ENCODE results near the gene MARCHF2.

The MARCHF2 gene

DNA sequence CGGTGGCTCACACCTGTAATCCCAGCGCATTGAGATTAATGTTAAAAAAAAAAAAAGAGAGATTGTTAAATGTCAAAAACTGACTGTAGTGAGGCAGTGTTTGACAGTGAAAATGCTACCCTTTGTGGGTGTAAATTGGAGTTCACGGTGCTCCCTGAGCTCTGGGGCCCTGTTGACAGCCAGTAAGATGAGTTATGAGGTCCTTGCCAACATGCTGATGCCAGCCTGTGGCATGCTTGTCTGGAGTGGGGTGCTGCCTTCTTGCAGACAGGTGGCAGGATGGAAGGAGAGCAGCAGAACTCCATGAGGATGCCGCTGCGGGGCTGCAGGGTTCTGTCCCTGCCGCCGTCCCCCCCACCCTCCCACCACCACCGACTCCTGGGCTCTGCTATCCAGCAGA, 63.4 kb downstream of the MARCHF2 start:
- H3K36me3 ChIP-seq (ENCODE audit: insufficient read depth, low read length), result peaks cover 63% of the 10 kb centered on the region

GRCh38 chr19:8477889-8478288, 64.8 kb downstream of the MARCHF2 start:
- Histone ChIP-seq H3K4me1 (ENCODE audit: insufficient read depth, low read length) (peaks cover 18% of the 10 kb centered on the region), H3K27ac (ENCODE audit: low read depth, low read length) (no peak overlapping the region), H3K9ac (ENCODE audit: low read length) (no peak overlapping the region), H3K4me3 (ENCODE audit: low read depth in 1 of 2, low read length in 2 of 2) (no peak overlapping the region), H3K36me3 (ENCODE audit: insufficient read depth, low read length) (peaks cover 56% of the 10 kb centered on the region), H3K27me3 (ENCODE audit: control insufficient read depth in 1 of 2, insufficient read depth in 2 of 2, low read length in 2 of 2) (no peaks in the 10 kb centered on the region), H3K9me3 (ENCODE audit: low read length) (no peaks in the 10 kb centered on the region)

More for the DNA sequence above, 63.4 kb downstream of the MARCHF2 start:
- Histone ChIP-seq H3K4me3 (ENCODE audit: low read depth in 1 of 2, low read length in 2 of 2) (no peak overlapping the region), H3K27ac (ENCODE audit: low read depth, low read length) (no peak overlapping the region), H3K4me1 (ENCODE audit: insufficient read depth, low read length) (peaks cover 17% of the 10 kb centered on the region), H3K9me3 (ENCODE audit: low read length) (no peaks in the 10 kb centered on the region), H3K9ac (ENCODE audit: low read length) (no peak overlapping the region), H3K27me3 (ENCODE audit: control insufficient read depth in 1 of 2, insufficient read depth in 2 of 2, low read length in 2 of 2) (no peaks in the 10 kb centered on the region)

DNA sequence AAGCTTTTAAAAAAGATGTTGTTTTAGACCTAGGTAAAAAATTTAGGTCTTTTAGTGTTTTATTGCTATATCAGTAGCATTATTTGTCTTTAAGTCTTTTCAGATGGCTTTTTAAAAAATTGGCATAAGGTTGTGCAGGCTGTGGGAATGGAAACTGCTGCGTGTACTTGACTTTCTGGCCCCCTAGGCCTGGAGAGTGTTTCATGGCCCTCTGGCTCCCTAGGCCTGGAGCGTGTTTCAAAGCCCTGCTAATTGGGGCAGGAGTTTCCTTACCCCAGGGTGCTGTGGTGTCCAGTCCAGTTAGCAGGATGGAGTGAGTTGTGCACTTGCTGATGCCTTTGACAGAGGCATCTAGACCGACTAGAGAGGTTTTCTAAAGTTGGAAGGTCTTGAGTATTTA, 65.5 kb downstream of the MARCHF2 start:
- H3K9ac ChIP-seq (ENCODE audit: low read length), result no peak overlapping the region
- H3K27me3 ChIP-seq (ENCODE audit: control insufficient read depth in 1 of 2, insufficient read depth in 2 of 2, low read length in 2 of 2), result no peaks in the 10 kb centered on the region
- no peak overlapping the region for H3K27ac ChIP-seq (ENCODE audit: low read depth, low read length)
- no peak overlapping the region for H3K4me3 ChIP-seq (ENCODE audit: low read depth in 1 of 2, low read length in 2 of 2)
- peaks cover 18% of the 10 kb centered on the region for H3K4me1 ChIP-seq (ENCODE audit: insufficient read depth, low read length)
- H3K36me3 ChIP-seq (ENCODE audit: insufficient read depth, low read length), result peaks cover 61% of the 10 kb centered on the region
- H3K9me3 ChIP-seq (ENCODE audit: low read length), result no peaks in the 10 kb centered on the region

DNA sequence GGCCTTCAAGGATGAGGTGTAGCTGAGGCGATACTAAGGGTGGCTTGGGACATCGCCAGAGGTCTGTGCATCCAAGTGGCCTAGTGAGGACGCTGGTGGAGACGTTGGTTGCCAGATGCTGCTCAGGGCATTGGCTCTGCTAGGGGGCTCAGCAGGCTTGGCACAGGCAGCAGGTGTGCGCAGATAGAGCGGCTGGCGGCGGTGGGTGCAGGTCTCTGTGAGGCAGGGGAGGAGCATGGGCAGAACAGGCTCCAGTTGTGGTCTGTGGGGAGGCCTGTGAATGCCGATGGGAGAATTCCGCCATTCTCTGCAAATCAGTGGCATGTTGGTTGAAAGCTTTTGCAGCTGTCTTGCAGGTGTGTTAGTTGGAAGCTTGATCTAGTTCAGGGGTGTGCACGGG, 68.1 kb downstream of the MARCHF2 start:
- H3K27ac ChIP-seq (ENCODE audit: low read depth, low read length), result no peak overlapping the region
- H3K9ac ChIP-seq (ENCODE audit: low read length), result no peak overlapping the region
- H3K36me3 ChIP-seq (ENCODE audit: insufficient read depth, low read length), result peaks cover 60% of the 10 kb centered on the region
- H3K4me3 ChIP-seq (ENCODE audit: low read depth in 1 of 2, low read length in 2 of 2), result no peak overlapping the region
- H3K27me3 ChIP-seq (ENCODE audit: control insufficient read depth in 1 of 2, insufficient read depth in 2 of 2, low read length in 2 of 2), result no peaks in the 10 kb centered on the region
- no peaks in the 10 kb centered on the region for H3K9me3 ChIP-seq (ENCODE audit: low read length)
- peaks cover 18% of the 10 kb centered on the region for H3K4me1 ChIP-seq (ENCODE audit: insufficient read depth, low read length)

GRCh38 chr19:8481616-8482015, 68.5 kb downstream of the MARCHF2 start:
- peaks cover 61% of the 10 kb centered on the region for H3K36me3 ChIP-seq (ENCODE audit: insufficient read depth, low read length)
- H3K4me3 ChIP-seq (ENCODE audit: low read depth in 1 of 2, low read length in 2 of 2), result no peak overlapping the region
- H3K9ac ChIP-seq (ENCODE audit: low read length), result no peak overlapping the region
- H3K4me1 ChIP-seq (ENCODE audit: insufficient read depth, low read length), result peaks cover 18% of the 10 kb centered on the region
- no peaks in the 10 kb centered on the region for H3K9me3 ChIP-seq (ENCODE audit: low read length)
- H3K27me3 ChIP-seq (ENCODE audit: control insufficient read depth in 1 of 2, insufficient read depth in 2 of 2, low read length in 2 of 2), result no peaks in the 10 kb centered on the region
- H3K27ac ChIP-seq (ENCODE audit: low read depth, low read length), result no peak overlapping the region

GRCh38 chr19:8482696-8483095, 69.6 kb downstream of the MARCHF2 start:
- Histone ChIP-seq H3K4me1 (ENCODE audit: insufficient read depth, low read length) (peaks cover 18% of the 10 kb centered on the region), H3K4me3 (ENCODE audit: low read depth in 1 of 2, low read length in 2 of 2) (no peak overlapping the region), H3K27me3 (ENCODE audit: control insufficient read depth in 1 of 2, insufficient read depth in 2 of 2, low read length in 2 of 2) (no peaks in the 10 kb centered on the region), H3K36me3 (ENCODE audit: insufficient read depth, low read length) (peaks cover 66% of the 10 kb centered on the region), H3K9ac (ENCODE audit: low read length) (no peak overlapping the region), H3K27ac (ENCODE audit: low read depth, low read length) (no peak overlapping the region), H3K9me3 (ENCODE audit: low read length) (no peaks in the 10 kb centered on the region)

GRCh38 chr19:8483165-8483564, 70.1 kb downstream of the MARCHF2 start:
- Histone ChIP-seq H3K36me3 (ENCODE audit: insufficient read depth, low read length) (peaks cover 71% of the 10 kb centered on the region), H3K4me1 (ENCODE audit: insufficient read depth, low read length) (peaks cover 15% of the 10 kb centered on the region)

GRCh38 chr19:8484331-8484894, 71.3 kb downstream of the MARCHF2 start:
- no peak overlapping the region for H3K27ac ChIP-seq (ENCODE audit: low read depth, low read length)
- peaks cover 79% of the 10 kb centered on the region for H3K36me3 ChIP-seq (ENCODE audit: insufficient read depth, low read length)
- H3K9ac ChIP-seq (ENCODE audit: low read length), result no peak overlapping the region
- H3K9me3 ChIP-seq (ENCODE audit: low read length), result no peaks in the 10 kb centered on the region
- H3K4me3 ChIP-seq (ENCODE audit: low read depth in 1 of 2, low read length in 2 of 2), result no peak overlapping the region
- H3K4me1 ChIP-seq (ENCODE audit: insufficient read depth, low read length), result peaks cover 8% of the 10 kb centered on the region
- no peaks in the 10 kb centered on the region for H3K27me3 ChIP-seq (ENCODE audit: control insufficient read depth in 1 of 2, insufficient read depth in 2 of 2, low read length in 2 of 2)

More at GRCh38 chr19:8483165-8483564, 70.1 kb downstream of the MARCHF2 start:
- Histone ChIP-seq H3K9ac (ENCODE audit: low read length) (no peak overlapping the region), H3K27ac (ENCODE audit: low read depth, low read length) (no peak overlapping the region), H3K27me3 (ENCODE audit: control insufficient read depth in 1 of 2, insufficient read depth in 2 of 2, low read length in 2 of 2) (no peaks in the 10 kb centered on the region), H3K4me3 (ENCODE audit: low read depth in 1 of 2, low read length in 2 of 2) (no peak overlapping the region), H3K9me3 (ENCODE audit: low read length) (no peaks in the 10 kb centered on the region)

GRCh38 chr19:8485561-8486371, 72.7 kb downstream of the MARCHF2 start:
- Histone ChIP-seq H3K4me1 (ENCODE audit: insufficient read depth, low read length) (peaks cover 8% of the 10 kb centered on the region), H3K27ac (ENCODE audit: low read depth, low read length) (no peak overlapping the region), H3K4me3 (ENCODE audit: low read depth in 1 of 2, low read length in 2 of 2) (no peak overlapping the region), H3K27me3 (ENCODE audit: control insufficient read depth in 1 of 2, insufficient read depth in 2 of 2, low read length in 2 of 2) (no peaks in the 10 kb centered on the region), H3K36me3 (ENCODE audit: insufficient read depth, low read length) (peaks cover 79% of the 10 kb centered on the region), H3K9ac (ENCODE audit: low read length) (no peak overlapping the region), H3K9me3 (ENCODE audit: low read length) (no peaks in the 10 kb centered on the region)

- Histone ChIP-seq H3K36me3 (ENCODE audit: insufficient read depth, low read length) (peaks cover 70% of the 10 kb centered on the region), H3K9me3 (ENCODE audit: low read length) (no peaks in the 10 kb centered on the region), H3K27ac (ENCODE audit: low read depth, low read length) (no peak overlapping the region), H3K4me1 (ENCODE audit: insufficient read depth, low read length) (no peaks in the 10 kb centered on the region), H3K27me3 (ENCODE audit: control insufficient read depth in 1 of 2, insufficient read depth in 2 of 2, low read length in 2 of 2) (no peaks in the 10 kb centered on the region), H3K4me3 (ENCODE audit: low read depth in 1 of 2, low read length in 2 of 2) (no peak overlapping the region), H3K9ac (ENCODE audit: low read length) (no peak overlapping the region)
Measured at GRCh38 chr19:8486661-8487136, 73.6 kb downstream of the MARCHF2 start.

DNA sequence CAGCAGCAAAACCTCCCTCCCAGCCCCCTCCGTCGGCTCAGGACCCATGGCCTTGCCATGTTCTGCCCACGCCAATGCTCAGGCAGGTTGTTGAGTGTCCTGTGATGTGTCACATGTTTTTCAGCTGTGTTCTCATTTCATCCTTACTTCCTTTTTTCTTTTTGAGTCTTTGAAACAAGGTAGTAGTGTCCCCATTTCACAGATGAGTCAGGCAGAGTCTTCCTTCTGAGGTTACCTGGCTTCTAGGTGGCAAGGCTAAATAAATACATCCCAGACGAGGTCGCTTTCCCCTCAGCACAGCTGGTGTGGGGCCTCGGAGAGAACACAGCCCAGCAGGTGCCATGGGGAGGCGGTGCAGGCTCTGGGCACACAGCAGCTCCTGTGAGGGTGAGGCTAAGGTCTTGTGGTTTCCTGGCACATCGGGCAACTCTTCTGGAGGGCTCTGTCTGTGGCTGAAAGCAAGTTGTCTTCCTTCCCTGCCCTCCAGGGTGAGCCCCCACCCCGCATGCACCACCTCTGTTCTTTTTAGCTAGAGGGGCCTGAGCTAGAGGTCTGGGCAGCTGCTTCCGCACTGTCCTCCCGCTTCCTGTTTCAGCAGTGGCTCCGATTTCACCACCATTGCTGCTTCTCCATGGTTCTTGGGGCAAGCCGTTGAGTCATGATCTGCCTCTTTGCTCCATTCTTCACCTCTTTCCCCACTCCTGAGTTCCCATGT, 74.2 kb downstream of the MARCHF2 start:
- Histone ChIP-seq H3K27me3 (ENCODE audit: control insufficient read depth in 1 of 2, insufficient read depth in 2 of 2, low read length in 2 of 2) (no peaks in the 10 kb centered on the region), H3K4me1 (ENCODE audit: insufficient read depth, low read length) (no peaks in the 10 kb centered on the region), H3K4me3 (ENCODE audit: low read depth in 1 of 2, low read length in 2 of 2) (no peak overlapping the region), H3K36me3 (ENCODE audit: insufficient read depth, low read length) (peaks cover 69% of the 10 kb centered on the region), H3K27ac (ENCODE audit: low read depth, low read length) (no peak overlapping the region), H3K9ac (ENCODE audit: low read length) (no peak overlapping the region), H3K9me3 (ENCODE audit: low read length) (no peaks in the 10 kb centered on the region)
